ENCODE results near the gene KPNA1.

DNA sequence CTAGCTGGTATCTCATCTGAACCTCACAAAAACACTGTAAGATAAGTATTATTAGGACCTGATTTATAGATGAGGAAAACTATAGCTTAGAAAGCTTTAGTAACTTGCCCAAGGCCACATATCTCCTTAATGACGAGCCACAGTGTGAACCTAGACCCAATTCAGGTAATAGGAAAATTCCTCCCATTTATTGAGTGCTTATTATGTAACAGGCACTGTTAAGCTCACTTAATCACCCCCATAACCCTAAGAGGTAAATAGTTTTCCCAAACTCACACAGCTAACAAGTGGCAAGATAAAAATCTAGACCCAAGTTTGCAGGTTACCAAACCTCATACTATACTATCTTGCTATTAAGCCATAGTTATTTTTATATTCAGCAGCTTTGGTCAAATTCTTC lies 106.8 kb downstream of the KPNA1 start:
- TF ChIP-seq RAD21 (IDR thresholded peaks at IDR 0.05; ENCODE audit: low read length) (no peak), EZH2phosphoT487 (IDR thresholded peaks at IDR 0.05; ENCODE audit: borderline replicate concordance, low read depth) (no peak), EP300 (IDR thresholded peaks at IDR 0.05; ENCODE audit: borderline replicate concordance in 1 of 2, low read depth in 1 of 2, low read length in 1 of 2) (no peak), TEAD4 (IDR thresholded peaks at IDR 0.05; ENCODE audit: borderline replicate concordance, insufficient read depth) (no peak), JUND (IDR thresholded peaks at IDR 0.05) (no peak), NFIC (IDR thresholded peaks at IDR 0.05; ENCODE audit: borderline replicate concordance) (no peak), PBX3 (IDR thresholded peaks at IDR 0.05) (no peak)
- TF ChIP-seq, protein P1, sequence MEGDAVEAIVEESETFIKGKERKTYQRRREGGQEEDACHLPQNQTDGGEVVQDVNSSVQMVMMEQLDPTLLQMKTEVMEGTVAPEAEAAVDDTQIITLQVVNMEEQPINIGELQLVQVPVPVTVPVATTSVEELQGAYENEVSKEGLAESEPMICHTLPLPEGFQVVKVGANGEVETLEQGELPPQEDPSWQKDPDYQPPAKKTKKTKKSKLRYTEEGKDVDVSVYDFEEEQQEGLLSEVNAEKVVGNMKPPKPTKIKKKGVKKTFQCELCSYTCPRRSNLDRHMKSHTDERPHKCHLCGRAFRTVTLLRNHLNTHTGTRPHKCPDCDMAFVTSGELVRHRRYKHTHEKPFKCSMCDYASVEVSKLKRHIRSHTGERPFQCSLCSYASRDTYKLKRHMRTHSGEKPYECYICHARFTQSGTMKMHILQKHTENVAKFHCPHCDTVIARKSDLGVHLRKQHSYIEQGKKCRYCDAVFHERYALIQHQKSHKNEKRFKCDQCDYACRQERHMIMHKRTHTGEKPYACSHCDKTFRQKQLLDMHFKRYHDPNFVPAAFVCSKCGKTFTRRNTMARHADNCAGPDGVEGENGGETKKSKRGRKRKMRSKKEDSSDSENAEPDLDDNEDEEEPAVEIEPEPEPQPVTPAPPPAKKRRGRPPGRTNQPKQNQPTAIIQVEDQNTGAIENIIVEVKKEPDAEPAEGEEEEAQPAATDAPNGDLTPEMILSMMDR (IDR thresholded peaks at IDR 0.05): no peak

All from SK-N-SH (cell line).